Mesodermal cell (in vitro differentiated cells): Measurements from ENCODE around the gene MAML3.

Source experiments
- H3K27ac ChIP-seq: 2 replicates; pipeline ENCODE4 v1.7.0; 2013; ENCODE audit warnings: mild to moderate bottlenecking, low read depth, low read length, moderate library complexity; ENCODE audit not compliant: severe bottlenecking
- H3K36me3 ChIP-seq: 2 replicates; pipeline ENCODE4 v1.7.1; 2013; ENCODE audit warnings: mild to moderate bottlenecking, low read length, moderate library complexity; ENCODE audit not compliant: control insufficient read depth, insufficient read depth
- H3K4me1 ChIP-seq: one replicate; pipeline ENCODE4 v1.7.1; 2013; ENCODE audit warnings: mild to moderate bottlenecking, low read length; ENCODE audit not compliant: insufficient read depth, control insufficient read depth, poor library complexity, severe bottlenecking
- H3K4me3 ChIP-seq: 2 replicates; pipeline ENCODE4 v1.7.0; 2013; ENCODE audit warnings: low read length, control low read depth, mild to moderate bottlenecking; ENCODE audit not compliant: insufficient read depth, poor library complexity, severe bottlenecking; ENCODE audit errors: extremely low read depth
- H3K9me3 ChIP-seq: 2 replicates; pipeline ENCODE4 v1.7.1; 2013; ENCODE audit warnings: mild to moderate bottlenecking, low read length, moderate library complexity; ENCODE audit not compliant: control insufficient read depth
- WGBS, 2 experiments: methylation state at CpG; one replicate each; pipeline ENCODE4 v1.1.5; 2013; ENCODE audit warnings: missing lambda C conversion rate in 2 of 2; ENCODE audit not compliant: insufficient coverage in 2 of 2; 5-methylcytosine and 5-hydroxymethylcytosine counted together

The MAML3 gene

DNA sequence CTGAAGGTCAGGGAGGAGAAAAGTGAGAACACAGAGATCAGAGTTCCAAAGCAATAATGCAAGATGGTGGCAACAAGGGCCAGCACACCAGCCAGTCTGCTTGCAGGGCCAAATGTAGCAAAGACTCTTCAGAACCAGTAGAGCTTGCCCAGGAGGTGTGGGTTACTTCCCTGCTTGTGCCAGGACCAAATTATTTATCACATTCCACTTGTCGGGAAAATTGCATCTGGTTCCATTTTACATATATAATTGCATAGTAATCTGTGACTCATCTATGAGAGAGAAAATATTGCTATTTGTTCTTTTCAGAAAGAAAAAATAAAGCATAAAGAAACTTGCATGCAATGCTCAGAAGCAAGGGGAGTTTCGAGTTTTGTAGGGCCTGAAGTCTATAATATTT, 41.4 kb downstream of the MAML3 start:
- Histone ChIP-seq H3K36me3 (no peaks in the 10 kb centered on the region), H3K4me1 (peaks cover 8% of the 10 kb centered on the region), H3K9me3 (no peaks in the 10 kb centered on the region), H3K4me3 (no peak overlapping the region), H3K27ac (no peak overlapping the region)
- no CpG with 5 or more reads among the region's 2 CpGs for WGBS, 2 experiments

DNA sequence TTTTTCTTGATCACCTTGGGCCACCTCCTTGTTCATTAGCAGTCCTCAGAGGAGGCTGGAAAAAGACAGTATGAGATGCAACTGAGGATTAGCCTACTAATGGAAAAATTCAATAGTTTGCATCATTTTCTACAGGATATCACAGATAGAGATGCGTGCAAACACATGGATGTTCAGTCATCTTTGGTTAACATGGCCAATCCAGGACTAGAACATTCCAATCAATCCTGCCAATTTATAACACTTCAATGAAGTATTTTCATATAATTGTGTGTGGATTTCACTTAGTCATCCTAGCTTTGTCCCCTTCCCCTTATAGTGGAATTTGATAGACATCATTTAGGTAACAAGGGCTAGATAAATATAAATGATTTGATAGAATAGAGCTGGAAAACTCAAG, 42.7 kb downstream of the MAML3 start:
- Histone ChIP-seq H3K4me1 (peaks cover 8% of the 10 kb centered on the region), H3K27ac (no peak overlapping the region)
- whole genome bisulfite sequencing, 2 experiments, result 100% methylated on average over 1 of the region's 1 CpG; no CpG with 5 or more reads in 1 of the 2 experiments

DNA sequence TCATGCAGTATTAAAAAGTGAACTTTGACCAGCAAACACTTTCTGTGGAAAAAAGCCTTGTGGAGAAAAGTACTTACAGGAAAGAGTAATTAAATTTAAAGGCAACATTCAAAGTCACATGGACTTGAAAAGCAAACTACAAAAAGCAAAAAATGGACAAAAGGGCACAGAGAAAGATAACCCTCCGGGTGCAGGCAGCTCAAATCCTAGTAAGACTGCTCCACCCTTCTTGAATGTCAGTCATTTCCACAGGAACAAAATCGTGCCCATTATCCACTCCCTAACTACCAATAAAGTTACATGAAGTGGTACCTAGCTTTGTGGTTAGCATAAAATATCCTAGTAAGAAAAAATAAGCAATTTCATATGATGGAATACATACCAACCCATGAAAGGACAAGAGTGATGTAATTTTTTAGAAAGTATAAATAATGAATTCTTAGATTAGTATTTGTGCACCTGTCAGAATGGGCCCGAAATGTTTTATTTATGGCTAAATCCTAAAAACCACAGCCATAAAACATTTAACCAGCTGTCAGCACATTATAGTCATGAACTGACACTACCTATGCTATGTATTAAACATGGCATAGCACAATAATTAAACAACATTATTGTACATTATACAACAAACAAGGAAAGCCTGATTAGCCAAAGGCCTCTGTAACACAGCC, 43.3 kb downstream of the MAML3 start:
- H3K27ac ChIP-seq, result no peak overlapping the region
- WGBS, 2 experiments, result 88% methylated on average over 1 of the region's 3 CpGs; no CpG with 5 or more reads in 1 of the 2 experiments
- no peak overlapping the region for H3K4me3 ChIP-seq
- H3K4me1 ChIP-seq, result peaks cover 8% of the 10 kb centered on the region
- no peaks in the 10 kb centered on the region for H3K36me3 ChIP-seq
- H3K9me3 ChIP-seq, result no peaks in the 10 kb centered on the region

More for the DNA sequence above, 42.7 kb downstream of the MAML3 start:
- no peaks in the 10 kb centered on the region for H3K36me3 ChIP-seq
- H3K9me3 ChIP-seq, result no peaks in the 10 kb centered on the region
- no peak overlapping the region for H3K4me3 ChIP-seq

GRCh38 chr4:140109737-140110136, 44.2 kb downstream of the MAML3 start:
- Histone ChIP-seq H3K9me3 (no peaks in the 10 kb centered on the region), H3K4me3 (no peak overlapping the region), H3K4me1 (peaks cover 16% of the 10 kb centered on the region), H3K27ac (no peak overlapping the region), H3K36me3 (no peaks in the 10 kb centered on the region)
- 95% methylated on average over 3 to 5 of the region's 7 CpGs for WGBS, 2 experiments

DNA sequence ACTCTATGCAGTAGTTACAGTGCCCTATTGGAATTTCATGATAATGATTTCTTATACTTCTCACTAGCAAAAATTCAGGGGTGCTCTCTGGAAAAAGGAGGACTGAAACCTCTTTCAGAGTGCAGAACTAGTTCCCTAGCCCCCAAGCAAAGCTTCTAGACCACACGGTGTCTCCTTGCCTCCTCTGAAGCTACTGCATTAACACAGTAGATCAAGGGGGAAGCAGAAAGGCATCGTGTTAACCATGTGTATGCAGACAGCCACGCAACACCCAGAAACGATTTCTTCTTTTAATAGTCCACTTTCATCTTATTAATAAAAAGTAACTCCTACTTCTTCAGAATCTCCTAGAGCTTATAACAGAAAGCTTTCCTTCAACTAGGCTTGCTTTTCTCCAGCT, 44.7 kb downstream of the MAML3 start:
- Histone ChIP-seq H3K36me3 (no peaks in the 10 kb centered on the region), H3K9me3 (no peaks in the 10 kb centered on the region), H3K27ac (no peak overlapping the region), H3K4me3 (no peak overlapping the region), H3K4me1 (peaks cover 21% of the 10 kb centered on the region)
- 88 to 91% methylated on average over 4 of the region's 4 CpGs for WGBS, 2 experiments

- no peak overlapping the region for H3K4me3 ChIP-seq
- no peaks in the 10 kb centered on the region for H3K9me3 ChIP-seq
- H3K36me3 ChIP-seq, result no peaks in the 10 kb centered on the region
- H3K27ac ChIP-seq, result no peak overlapping the region
- H3K4me1 ChIP-seq, result peaks cover 21% of the 10 kb centered on the region
Observed at GRCh38 chr4:140108713-140109230, 45.2 kb downstream of the MAML3 start.

- Histone ChIP-seq H3K4me1 (peaks cover 21% of the 10 kb centered on the region), H3K9me3 (no peaks in the 10 kb centered on the region), H3K36me3 (no peaks in the 10 kb centered on the region), H3K27ac (no peak overlapping the region), H3K4me3 (no peak overlapping the region)
- 35 to 68% methylated on average over 3 of the region's 4 CpGs for WGBS, 2 experiments
Observed at GRCh38 chr4:140108243-140108642, 45.7 kb downstream of the MAML3 start.

DNA sequence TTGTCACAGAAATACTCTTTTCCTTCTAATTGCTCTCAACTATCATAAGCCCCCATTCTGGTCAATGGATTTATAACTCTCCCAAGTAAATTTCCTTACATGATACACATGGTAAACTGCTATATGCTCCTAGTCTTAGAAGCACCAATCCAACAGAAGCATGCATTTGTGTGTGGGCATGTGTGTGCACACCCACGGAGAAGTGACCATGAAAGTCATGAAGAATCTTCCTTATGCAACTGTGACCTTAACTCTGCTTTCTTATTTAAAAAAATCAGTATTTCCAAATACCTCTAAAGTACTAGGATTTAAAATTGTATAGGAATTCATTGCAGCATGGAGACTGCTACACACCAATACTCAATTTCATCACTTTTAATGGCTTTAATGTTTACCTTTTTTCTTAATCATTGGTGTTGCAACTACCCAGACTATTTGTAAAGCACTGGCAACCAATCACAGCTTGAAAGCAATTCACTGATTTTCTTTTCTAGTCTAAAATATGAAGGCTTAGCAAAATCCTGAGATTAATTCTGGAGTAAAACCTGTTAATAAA, 47.6 kb downstream of the MAML3 start:
- H3K9me3 ChIP-seq, result peaks cover 7% of the 10 kb centered on the region
- WGBS, 2 experiments, result no CpG with 5 or more reads among the region's 1 CpG
- H3K27ac ChIP-seq, result no peak overlapping the region
- H3K4me1 ChIP-seq, result peaks cover 17% of the 10 kb centered on the region
- no peak overlapping the region for H3K4me3 ChIP-seq
- no peaks in the 10 kb centered on the region for H3K36me3 ChIP-seq

- 92 to 94% methylated on average over 2 of the region's 2 CpGs for WGBS, 2 experiments
- Histone ChIP-seq H3K4me1 (peaks cover 23% of the 10 kb centered on the region), H3K27ac (no peak overlapping the region), H3K9me3 (peaks cover 12% of the 10 kb centered on the region), H3K36me3 (peaks cover 3% of the 10 kb centered on the region), H3K4me3 (no peak overlapping the region)
Observed at GRCh38 chr4:140105436-140105835, 48.5 kb downstream of the MAML3 start.

- Histone ChIP-seq H3K4me3 (no peak overlapping the region), H3K27ac (no peak overlapping the region), H3K9me3 (peaks cover 12% of the 10 kb centered on the region), H3K4me1 (peaks cover 37% of the 10 kb centered on the region), H3K36me3 (peaks cover 3% of the 10 kb centered on the region)
- 92 to 94% methylated on average over 2 of the region's 3 CpGs for WGBS, 2 experiments
Observed at GRCh38 chr4:140103676-140104075, 50.3 kb downstream of the MAML3 start.

- peaks cover 3% of the 10 kb centered on the region for H3K36me3 ChIP-seq
- H3K9me3 ChIP-seq, result peaks cover 12% of the 10 kb centered on the region
- no peak overlapping the region for H3K27ac ChIP-seq
- WGBS, 2 experiments, result 89 to 100% methylated on average over 1 to 2 of the region's 3 CpGs
- peaks cover 49% of the 10 kb centered on the region for H3K4me1 ChIP-seq
- no peak overlapping the region for H3K4me3 ChIP-seq
Observed at GRCh38 chr4:140102421-140102820, 51.6 kb downstream of the MAML3 start.
